HG02623 (cell line): ENCODE data around the gene CAMTA1.

Experiments
- ATAC-seq: cut with Tn5 transposase; IDR thresholded peaks from one replicate; pipeline ENCODE4 v1.9.1; 2021; ENCODE audit warnings: moderate library complexity; ENCODE audit not compliant: unreplicated experiment

Gene CAMTA1

GRCh38 chr1:7515175-7515574, 729.9 kb downstream of the CAMTA1 start:
- ATAC-seq: no peak

GRCh38 chr1:7515904-7516303, 730.6 kb downstream of the CAMTA1 start:
- ATAC-seq: no peak

- ATAC-seq: no peak
Measured at GRCh38 chr1:7516341-7516740, 731.1 kb downstream of the CAMTA1 start.

- ATAC-seq: no peak
Measured at GRCh38 chr1:7516929-7517328, 731.7 kb downstream of the CAMTA1 start.

GRCh38 chr1:7517611-7518330, 732.5 kb downstream of the CAMTA1 start:
- ATAC-seq: no peak

GRCh38 chr1:7518411-7518810, 733.2 kb downstream of the CAMTA1 start:
- ATAC-seq: no peak

- ATAC-seq: no peak
Measured at GRCh38 chr1:7519181-7519860, 734.1 kb downstream of the CAMTA1 start.

- ATAC-seq: no peak
Measured at GRCh38 chr1:7519861-7520395, 734.7 kb downstream of the CAMTA1 start.

GRCh38 chr1:7520496-7520895, 735.2 kb downstream of the CAMTA1 start:
- ATAC-seq: no peak

GRCh38 chr1:7524341-7525337, 739.4 kb downstream of the CAMTA1 start:
- ATAC-seq: no peak

- no peak for ATAC-seq
Measured at GRCh38 chr1:7525338-7526063, 740.2 kb downstream of the CAMTA1 start.

GRCh38 chr1:7526196-7526866, 741.1 kb downstream of the CAMTA1 start:
- ATAC-seq: no peak

GRCh38 chr1:7526867-7527732, 741.8 kb downstream of the CAMTA1 start:
- no peak for ATAC-seq

GRCh38 chr1:7527733-7528045, 742.4 kb downstream of the CAMTA1 start:
- ATAC-seq: no peak

- ATAC-seq: no peak
Measured at GRCh38 chr1:7528386-7529198, 743.3 kb downstream of the CAMTA1 start.

- ATAC-seq: no peak
Measured at GRCh38 chr1:7529917-7530316, 744.7 kb downstream of the CAMTA1 start.

- no peak for ATAC-seq
Measured at GRCh38 chr1:7531562-7532340, 746.5 kb downstream of the CAMTA1 start.

- ATAC-seq: no peak
Measured at GRCh38 chr1:7533006-7533405, 747.8 kb downstream of the CAMTA1 start.
